HG03103 (cell line): ENCODE measurements around the gene PDXK.
A peak's percentile ranks its signal among the peaks of the same experiment; 100 is the strongest.
"Not testable (repeated sequence)": the region's sequence is repeated elsewhere in the genome, so short reads cannot be mapped to it uniquely, and the experiment has no call there.

ENCODE experiments used
- ATAC-seq: cut with Tn5 transposase; IDR thresholded peaks from one replicate; pipeline ENCODE4 v1.9.1; 2021; ENCODE audit warnings: low read depth; ENCODE audit not compliant: unreplicated experiment

The PDXK gene

GRCh38 chr21:43718872-43719747, at the start of gene PDXK:
TSS of gene PDXK (plus strand) at chr21:43719129. CDS start at chr21:43719295, 166 bp downstream.
- peak; percentile 58 for ATAC-seq

- no peak for ATAC-seq
Observed at GRCh38 chr21:43669828-43670605, 48.9 kb upstream of the PDXK start.

GRCh38 chr21:43675871-43676270, 43.1 kb upstream of the PDXK start:
- ATAC-seq: no peak

- no peak for ATAC-seq
Observed at GRCh38 chr21:43676391-43676790, 42.5 kb upstream of the PDXK start.

- ATAC-seq: no peak
Observed at GRCh38 chr21:43679951-43680350, 39.0 kb upstream of the PDXK start.

- ATAC-seq: not testable (repeated sequence)
Observed at GRCh38 chr21:43680421-43680820, 38.5 kb upstream of the PDXK start.

GRCh38 chr21:43681650-43682049, 37.3 kb upstream of the PDXK start:
- no peak for ATAC-seq

GRCh38 chr21:43684424-43684823, 34.5 kb upstream of the PDXK start:
- no peak for ATAC-seq

GRCh38 chr21:43686811-43687565, 31.9 kb upstream of the PDXK start:
- no peak for ATAC-seq

GRCh38 chr21:43687566-43688399, 31.1 kb upstream of the PDXK start:
- no peak for ATAC-seq

- ATAC-seq: no peak
Observed at GRCh38 chr21:43688906-43689305, 30.0 kb upstream of the PDXK start.

GRCh38 chr21:43689556-43690337, 29.2 kb upstream of the PDXK start:
- no peak for ATAC-seq

GRCh38 chr21:43690346-43690745, 28.6 kb upstream of the PDXK start:
- ATAC-seq: no peak

- ATAC-seq: no peak
Observed at GRCh38 chr21:43691086-43691795, 27.7 kb upstream of the PDXK start.

- ATAC-seq: no peak
Observed at GRCh38 chr21:43691801-43692200, 27.1 kb upstream of the PDXK start.

- ATAC-seq: no peak
Observed at GRCh38 chr21:43692949-43693348, 26.0 kb upstream of the PDXK start.

- no peak for ATAC-seq
Observed at GRCh38 chr21:43693981-43694380, 24.9 kb upstream of the PDXK start.

- ATAC-seq: no peak
Observed at GRCh38 chr21:43694437-43695079, 24.4 kb upstream of the PDXK start.
